NT2/D1 (cell line): ENCODE data around the gene BMERB1.
"Not testable (repeated sequence)": the region's sequence is repeated elsewhere in the genome, so short reads cannot be mapped to it uniquely, and the experiment has no call there.

Experiments
- DNase-seq: peaks from one replicate; pipeline ENCODE4 v3.0.0-alpha.2; 2011; ENCODE audit warnings: low read depth, low spot score
- H3K27me3 ChIP-seq: 2 replicates; pipeline ENCODE4 v1.6.0; 2011; ENCODE audit warnings: mild to moderate bottlenecking; ENCODE audit not compliant: insufficient read length, insufficient read depth
- H3K36me3 ChIP-seq: 2 replicates; pipeline ENCODE4 v1.6.1; 2011; ENCODE audit warnings: mild to moderate bottlenecking, low read length, mixed read lengths; ENCODE audit not compliant: insufficient read depth, insufficient read length
- H3K4me1 ChIP-seq: 2 replicates; pipeline ENCODE4 v1.5.1; 2011; ENCODE audit not compliant: insufficient read depth, insufficient read length
- H3K4me3 ChIP-seq: 2 replicates; pipeline ENCODE4 v1.5.1; 2011; ENCODE audit warnings: low read depth; ENCODE audit not compliant: insufficient read length
- H3K9ac ChIP-seq: 2 replicates; pipeline ENCODE4 v1.6.0; 2011; ENCODE audit warnings: low read depth; ENCODE audit not compliant: insufficient read length
- H3K9me3 ChIP-seq: 2 replicates; pipeline ENCODE4 v1.5.1; 2011; ENCODE audit warnings: mild to moderate bottlenecking, low read length; ENCODE audit not compliant: insufficient read depth
- SUZ12 ChIP-seq: IDR thresholded peaks from 2 replicates; pipeline ENCODE4 v1.6.1; 2011; ENCODE audit not compliant: insufficient read length, insufficient read depth; ENCODE audit errors: extremely low read depth
- YY1 ChIP-seq: IDR thresholded peaks from 2 replicates; pipeline ENCODE4 v1.6.1; 2011; ENCODE audit not compliant: insufficient read length, insufficient read depth
- ZNF274 ChIP-seq: IDR thresholded peaks from 2 replicates; pipeline ENCODE4 v1.6.1; 2011; ENCODE audit warnings: mild to moderate bottlenecking, low read depth, low read length

Gene BMERB1

GRCh38 chr16:15545544-15545943 is 111.2 kb downstream of the BMERB1 start:
- DNase-seq: no peak
- TF ChIP-seq SUZ12 (no peak), YY1 (no peak), ZNF274 (no peak)

DNA sequence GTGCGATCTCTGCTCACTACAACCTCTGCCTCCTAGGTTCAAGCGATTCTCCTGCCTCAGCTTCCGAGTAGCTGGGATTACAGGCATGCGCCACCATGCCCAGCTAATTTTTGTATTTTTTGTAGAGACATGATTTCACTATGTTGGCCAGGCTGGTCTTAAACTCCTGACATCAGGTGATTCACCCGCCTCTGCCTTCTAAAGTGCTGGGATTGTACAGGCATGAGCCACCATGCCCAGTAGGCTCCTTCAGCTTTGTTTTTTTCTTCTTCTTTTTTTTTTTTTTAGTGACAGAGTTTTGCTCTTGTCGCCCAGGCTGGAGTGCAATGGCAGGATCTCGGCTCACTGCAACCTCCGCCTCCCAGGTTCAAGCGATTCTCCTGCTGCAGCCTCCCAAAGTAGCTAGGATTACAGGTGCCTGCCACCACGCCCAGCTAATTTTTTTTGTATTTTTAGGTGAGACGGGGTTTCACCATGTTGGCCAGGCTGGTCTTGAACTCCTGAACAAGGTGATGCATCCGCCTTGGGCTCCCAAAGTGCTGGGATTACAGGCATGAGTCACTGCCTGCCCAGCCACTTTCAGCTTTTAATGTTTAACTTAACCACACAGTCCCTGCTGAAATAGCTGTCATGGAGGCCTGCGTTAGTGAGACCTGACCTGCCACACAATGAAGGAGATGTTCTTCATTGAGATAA is 112.8 kb downstream of the BMERB1 start:
- DNase-seq, H3K9ac ChIP-seq, H3K4me1 ChIP-seq, H3K27me3 ChIP-seq, H3K36me3 ChIP-seq, H3K4me3 ChIP-seq: not testable (repeated sequence)
- H3K9me3 ChIP-seq: peaks cover 12% of the 10 kb centered on the region

More at GRCh38 chr16:15545544-15545943, 111.2 kb downstream of the BMERB1 start:
- H3K4me3 ChIP-seq: no peak overlapping the region
- peaks cover 10% of the 10 kb centered on the region for H3K4me1 ChIP-seq
- H3K9me3 ChIP-seq: peaks cover 12% of the 10 kb centered on the region
- H3K9ac ChIP-seq: no peak overlapping the region
- H3K27me3 ChIP-seq: no peaks in the 10 kb centered on the region
- H3K36me3 ChIP-seq: no peaks in the 10 kb centered on the region

DNA sequence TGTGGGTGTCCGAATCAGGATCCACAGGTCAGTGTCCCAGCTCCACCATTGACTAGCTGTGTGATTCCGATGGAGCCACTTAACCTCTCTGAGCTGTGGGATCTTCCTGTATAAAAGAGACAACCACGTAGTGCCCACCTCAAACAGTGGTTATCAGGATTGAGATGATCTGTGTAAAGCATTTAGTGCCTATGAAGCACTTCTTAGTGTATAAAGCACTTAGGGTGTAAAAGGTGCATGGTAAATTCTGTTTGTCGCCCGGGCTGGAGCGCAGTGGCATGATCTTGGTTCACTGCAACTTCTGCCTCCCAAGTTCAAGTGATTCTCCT is 113.3 kb downstream of the BMERB1 start:
- DNase-seq: no peak
- H3K9me3 ChIP-seq: peaks cover 10% of the 10 kb centered on the region
- TF ChIP-seq ZNF274: no peak
- no peak for TF ChIP-seq YY1
- no peak for TF ChIP-seq SUZ12
- H3K36me3 ChIP-seq: no peaks in the 10 kb centered on the region
- H3K4me1 ChIP-seq: peaks cover 3% of the 10 kb centered on the region
- no peaks in the 10 kb centered on the region for H3K27me3 ChIP-seq
- no peak overlapping the region for H3K4me3 ChIP-seq
- H3K9ac ChIP-seq: no peak overlapping the region

- Histone ChIP-seq H3K9ac (no peak overlapping the region), H3K27me3 (no peaks in the 10 kb centered on the region), H3K4me1 (peaks cover 2% of the 10 kb centered on the region), H3K9me3 (peaks cover 2% of the 10 kb centered on the region), H3K36me3 (no peaks in the 10 kb centered on the region), H3K4me3 (no peak overlapping the region)
- no peak for TF ChIP-seq YY1
- no peak for TF ChIP-seq SUZ12
- no peak for TF ChIP-seq ZNF274
- DNase-seq: no peak
Measured at GRCh38 chr16:15548482-15548891, 114.1 kb downstream of the BMERB1 start.

GRCh38 chr16:15552507-15552906 is 118.1 kb downstream of the BMERB1 start:
- Histone ChIP-seq H3K9ac (no peak overlapping the region), H3K9me3 (no peaks in the 10 kb centered on the region), H3K4me3 (no peak overlapping the region), H3K36me3 (no peaks in the 10 kb centered on the region), H3K27me3 (no peaks in the 10 kb centered on the region), H3K4me1 (peaks cover 2% of the 10 kb centered on the region)
- no peak for DNase-seq
- TF ChIP-seq YY1: no peak
- TF ChIP-seq ZNF274: no peak
- no peak for TF ChIP-seq SUZ12

DNA sequence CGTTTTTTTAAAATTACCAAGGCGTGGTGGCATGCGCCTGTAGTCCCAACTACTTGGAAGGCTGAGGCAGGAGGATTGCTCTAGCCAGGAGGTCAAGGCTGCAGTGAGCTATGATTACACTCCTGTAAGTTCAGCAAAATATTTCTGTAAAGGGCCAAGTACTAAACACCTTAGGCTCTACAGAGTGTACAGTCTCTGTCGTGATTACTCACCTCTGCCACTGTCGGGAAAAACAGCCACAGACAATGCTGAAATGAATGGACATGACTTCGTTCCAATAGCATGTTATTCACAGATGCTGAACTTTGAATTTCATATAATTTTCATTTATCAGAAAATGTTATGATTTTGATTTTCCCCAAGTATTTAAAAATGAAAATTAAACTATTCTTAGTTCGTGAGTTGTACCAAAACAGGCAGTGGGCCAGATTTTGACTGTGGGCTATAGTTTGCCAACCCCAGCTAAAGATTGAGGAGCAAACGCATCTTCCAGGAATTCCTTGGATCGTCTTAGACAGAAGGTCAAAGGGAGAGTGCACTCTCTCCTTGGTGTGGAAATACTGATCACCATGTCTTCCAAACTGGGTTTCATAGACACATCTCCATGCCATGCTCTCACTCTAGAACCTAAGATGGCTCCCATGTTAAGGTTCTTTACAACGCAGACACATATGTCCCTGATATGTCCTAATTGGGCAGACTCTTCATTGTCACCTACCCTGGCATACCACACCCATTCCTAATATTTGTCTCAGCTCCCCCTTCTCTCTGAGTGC is 119.1 kb downstream of the BMERB1 start:
- H3K4me1 ChIP-seq: peaks cover 2% of the 10 kb centered on the region
- no peak overlapping the region for H3K9ac ChIP-seq
- no peak for DNase-seq
- no peaks in the 10 kb centered on the region for H3K36me3 ChIP-seq
- no peaks in the 10 kb centered on the region for H3K27me3 ChIP-seq
- H3K4me3 ChIP-seq: no peak overlapping the region
- TF ChIP-seq YY1: no peak
- TF ChIP-seq ZNF274: no peak
- TF ChIP-seq SUZ12: no peak
- H3K9me3 ChIP-seq: no peaks in the 10 kb centered on the region

GRCh38 chr16:15556130-15556529 is 121.7 kb downstream of the BMERB1 start:
- Histone ChIP-seq H3K9me3 (no peaks in the 10 kb centered on the region), H3K4me1 (no peaks in the 10 kb centered on the region), H3K36me3 (no peaks in the 10 kb centered on the region), H3K27me3 (no peaks in the 10 kb centered on the region), H3K4me3 (no peak overlapping the region), H3K9ac (no peak overlapping the region)
- no peak for DNase-seq
- TF ChIP-seq YY1 (no peak), ZNF274 (no peak), SUZ12 (no peak)
